Measurements from ENCODE around the gene KCNT2.
A peak's percentile ranks its signal among the peaks of the same experiment; 100 is the strongest.
"Not testable (repeated sequence)": the region's sequence is repeated elsewhere in the genome, so short reads cannot be mapped to it uniquely, and the experiment has no call there.

KCNT2 gene

DNA sequence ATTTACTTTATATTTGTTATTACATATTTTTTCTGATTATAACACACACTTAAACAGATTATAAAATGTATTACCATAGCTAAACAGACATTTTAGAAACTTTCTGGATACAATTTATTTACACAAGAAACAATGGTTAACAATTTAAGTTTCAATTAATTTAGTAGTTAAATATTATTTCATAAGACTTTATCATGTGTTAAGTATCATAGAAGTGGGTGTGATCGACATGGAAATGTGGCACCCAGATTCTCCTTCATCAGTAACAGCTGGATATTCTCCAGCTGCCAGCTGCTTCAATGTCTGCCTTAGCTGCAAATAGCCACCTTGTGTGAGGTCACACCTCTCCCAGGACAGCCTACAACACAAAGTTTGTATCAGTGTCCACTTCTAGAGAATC lies 97.8 kb downstream of the KCNT2 start:
- no peak for DNase-seq

DNA sequence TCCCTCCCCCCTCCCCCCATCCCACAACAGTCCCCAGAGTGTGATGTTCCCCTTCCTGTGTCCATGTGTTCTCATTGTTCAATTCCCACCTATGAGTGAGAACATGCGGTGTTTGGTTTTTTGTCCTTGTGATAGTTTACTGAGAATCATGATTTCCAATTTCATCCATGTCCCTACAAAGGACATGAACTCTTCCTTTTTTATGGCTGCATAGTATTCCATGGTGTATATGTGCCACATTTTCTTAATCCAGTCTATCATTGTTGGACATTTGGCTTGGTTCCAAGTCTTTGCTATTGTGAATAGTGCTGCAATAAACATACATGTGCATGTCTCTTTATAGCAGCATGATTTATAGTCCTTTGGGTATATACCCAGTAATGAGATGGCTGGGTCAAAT lies 104.0 kb downstream of the KCNT2 start:
- not testable (repeated sequence) for DNase-seq

DNA sequence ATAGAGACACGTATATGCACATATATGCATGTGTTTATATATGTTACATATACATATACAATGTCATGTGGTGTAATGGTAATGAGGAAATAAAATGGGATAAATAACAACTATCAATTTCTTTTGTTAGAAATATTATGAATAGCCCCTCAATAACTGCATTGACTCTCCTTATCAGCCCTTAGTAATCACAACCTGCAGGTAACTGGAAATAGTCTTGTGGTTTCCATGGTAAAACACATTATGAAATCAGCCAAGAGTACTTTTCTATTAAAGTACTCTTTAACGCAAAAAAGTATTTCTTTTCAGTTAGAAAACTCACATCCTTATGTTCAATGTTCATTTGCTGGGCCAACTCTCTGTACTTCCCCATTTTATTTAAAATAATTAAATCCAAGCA lies 105.8 kb downstream of the KCNT2 start:
- DNase-seq, result no peak

DNA sequence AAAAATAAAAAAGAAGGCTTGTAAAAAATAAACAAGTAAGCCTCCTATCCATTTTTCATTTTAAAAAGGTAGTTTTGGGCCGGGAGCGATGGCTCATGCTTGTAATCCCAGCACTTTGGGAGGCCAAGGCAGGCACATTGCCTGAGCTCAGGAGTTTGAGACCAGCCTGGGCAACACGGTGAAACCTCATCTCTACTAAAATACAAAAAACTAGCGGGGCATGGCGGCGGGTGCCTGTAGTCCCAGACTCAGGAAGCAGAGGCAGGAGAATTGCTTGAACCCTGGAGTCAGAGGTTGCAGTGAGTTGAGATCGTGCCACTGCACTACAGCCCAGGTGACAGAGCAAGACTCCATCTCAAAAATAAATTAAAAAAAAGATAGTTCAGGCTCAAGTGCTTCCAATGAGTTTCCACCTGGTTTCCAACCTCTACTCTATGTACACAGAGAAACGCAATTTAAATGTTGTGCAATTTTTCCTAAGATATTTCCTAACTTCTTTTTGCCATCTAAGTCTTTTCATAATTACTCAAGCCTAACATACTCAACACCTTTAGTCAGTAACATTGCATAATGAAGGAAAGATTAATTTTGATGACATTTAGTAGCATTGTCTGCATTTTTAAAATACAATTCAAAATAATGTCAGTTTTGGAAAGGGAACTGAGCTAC lies 106.3 kb downstream of the KCNT2 start:
- DNase-seq, result no peak

DNA sequence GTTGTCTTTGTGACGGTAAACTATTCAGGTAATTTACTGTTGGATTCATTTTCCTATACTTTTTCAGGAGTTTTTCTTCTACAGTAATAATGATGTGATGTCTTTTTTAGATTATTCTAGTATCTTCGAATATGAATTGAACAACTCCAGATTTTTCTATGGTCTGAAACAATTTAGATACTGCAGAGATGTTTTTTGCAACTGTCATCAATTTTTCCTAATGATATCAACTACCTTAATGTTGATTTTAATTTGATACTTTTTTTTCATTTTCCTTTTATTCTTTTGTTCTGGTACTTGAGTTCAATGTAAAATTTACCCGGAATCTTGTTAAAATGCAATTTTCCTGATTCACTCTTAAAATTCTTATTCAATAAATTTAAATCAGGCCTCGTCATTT lies 110.4 kb downstream of the KCNT2 start:
- DNase-seq, result no peak

DNA sequence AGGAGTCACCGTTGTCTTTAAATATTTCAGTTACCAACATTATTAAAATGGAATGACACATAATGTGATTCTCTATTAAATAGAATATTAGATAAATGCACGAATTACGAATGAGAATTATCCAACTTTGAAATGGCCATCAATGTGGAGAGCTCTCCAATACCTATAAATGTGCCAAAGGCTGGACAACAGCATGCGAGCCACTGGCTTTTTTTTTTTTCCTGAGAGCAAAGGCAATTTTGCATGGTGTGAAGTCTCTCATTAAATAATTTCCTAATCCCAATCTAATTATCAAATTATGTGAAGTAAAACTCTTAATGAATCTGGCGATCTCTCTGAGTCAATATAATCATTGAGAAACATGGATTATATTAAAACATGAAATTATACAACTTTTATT lies 113.5 kb downstream of the KCNT2 start:
- no peak for DNase-seq

DNA sequence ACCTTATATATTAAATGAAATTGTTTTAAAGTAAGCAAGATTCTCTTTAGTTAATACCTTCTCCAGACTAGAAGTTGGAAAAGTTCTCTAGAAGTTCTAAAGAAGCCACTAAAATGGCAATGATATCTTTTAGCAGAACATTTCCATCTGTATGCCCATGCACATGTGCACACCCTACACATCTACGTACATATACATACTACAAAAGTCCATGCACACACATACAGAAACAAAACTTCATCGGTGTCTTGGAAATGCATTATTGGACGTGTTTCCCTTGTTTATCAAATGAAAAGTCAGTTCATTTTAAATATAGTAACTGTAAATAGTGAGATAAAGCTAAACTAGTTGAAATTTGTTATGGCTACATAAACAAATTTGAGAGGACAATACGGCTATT lies 114.4 kb downstream of the KCNT2 start:
- DNase-seq, result no peak

DNA sequence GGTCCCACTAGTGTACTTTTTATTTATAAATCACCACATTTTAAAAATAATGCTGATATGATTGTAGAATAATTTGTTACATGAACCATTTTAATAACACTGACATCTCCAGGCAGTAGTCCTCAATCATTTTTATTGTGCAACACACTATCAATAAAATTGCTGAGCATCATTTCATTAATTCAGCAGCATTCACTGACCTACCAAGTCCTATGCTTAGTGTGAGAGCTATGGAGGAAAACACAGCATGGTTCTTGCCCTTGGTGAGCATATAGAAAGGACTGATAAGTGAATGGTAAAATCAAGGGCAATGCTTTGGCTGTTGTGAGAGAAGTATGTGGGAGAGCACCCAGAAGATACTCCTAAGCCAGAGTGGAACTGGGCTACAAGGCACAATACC lies 119.7 kb downstream of the KCNT2 start:
- DNase-seq, result no peak

DNA sequence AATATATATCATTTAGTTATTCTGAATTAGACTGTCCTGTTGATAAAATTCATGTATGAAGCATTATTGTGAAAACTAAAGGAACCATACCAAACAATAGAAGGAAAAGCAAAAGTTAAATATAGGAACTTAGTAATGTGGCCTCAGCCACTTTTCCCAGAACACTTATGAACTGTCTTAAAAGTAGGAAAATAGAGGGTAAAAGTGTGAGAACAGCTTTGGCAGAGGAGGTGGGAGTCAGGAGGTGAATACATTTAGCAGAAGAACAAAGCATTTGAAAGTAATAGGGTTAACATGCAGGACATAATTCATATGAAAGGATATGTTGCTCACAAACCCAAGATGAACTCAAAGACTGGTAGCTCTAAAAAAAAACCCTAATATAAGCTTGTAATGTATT lies 121.9 kb downstream of the KCNT2 start:
- DNase-seq, result no peak

DNA sequence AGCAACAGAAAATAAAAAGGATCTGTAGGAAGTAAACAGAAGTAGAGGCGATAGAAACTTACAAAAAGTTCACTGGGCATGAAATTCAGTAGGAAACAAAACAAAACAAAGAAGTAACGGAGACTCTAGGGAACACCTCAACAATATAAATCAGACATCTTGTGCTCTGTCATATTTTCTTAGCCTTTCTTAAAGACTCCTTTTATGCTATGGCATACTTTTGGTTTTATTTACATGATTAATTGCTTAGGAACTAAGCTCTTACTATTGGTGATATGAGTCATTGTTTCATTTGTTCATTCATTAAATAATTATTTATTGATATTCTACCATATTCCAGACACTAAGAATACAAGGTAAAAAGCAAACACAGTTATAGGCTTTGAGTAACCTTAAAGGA lies 126.6 kb downstream of the KCNT2 start:
- DNase-seq, result no peak

DNA sequence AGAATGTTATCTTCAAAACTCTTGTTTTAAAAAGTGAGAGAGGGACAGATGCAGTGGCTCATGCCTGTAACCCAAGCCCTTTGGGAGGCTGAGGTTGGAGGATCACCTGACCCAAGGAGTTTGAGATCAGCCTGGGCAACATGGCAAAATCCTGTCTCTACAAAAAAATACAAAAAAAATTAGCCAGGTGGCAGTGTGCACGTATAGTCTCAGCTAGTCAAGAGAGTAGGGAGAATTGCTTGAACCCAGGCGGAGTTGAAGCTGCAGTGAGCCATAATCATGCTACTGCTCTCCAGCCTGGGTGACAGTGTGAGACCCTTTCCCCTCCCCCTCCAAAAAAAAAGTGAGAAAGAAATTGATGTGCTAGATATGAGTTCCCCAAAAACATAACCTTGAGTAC lies 131.0 kb downstream of the KCNT2 start:
- DNase-seq, result no peak

DNA sequence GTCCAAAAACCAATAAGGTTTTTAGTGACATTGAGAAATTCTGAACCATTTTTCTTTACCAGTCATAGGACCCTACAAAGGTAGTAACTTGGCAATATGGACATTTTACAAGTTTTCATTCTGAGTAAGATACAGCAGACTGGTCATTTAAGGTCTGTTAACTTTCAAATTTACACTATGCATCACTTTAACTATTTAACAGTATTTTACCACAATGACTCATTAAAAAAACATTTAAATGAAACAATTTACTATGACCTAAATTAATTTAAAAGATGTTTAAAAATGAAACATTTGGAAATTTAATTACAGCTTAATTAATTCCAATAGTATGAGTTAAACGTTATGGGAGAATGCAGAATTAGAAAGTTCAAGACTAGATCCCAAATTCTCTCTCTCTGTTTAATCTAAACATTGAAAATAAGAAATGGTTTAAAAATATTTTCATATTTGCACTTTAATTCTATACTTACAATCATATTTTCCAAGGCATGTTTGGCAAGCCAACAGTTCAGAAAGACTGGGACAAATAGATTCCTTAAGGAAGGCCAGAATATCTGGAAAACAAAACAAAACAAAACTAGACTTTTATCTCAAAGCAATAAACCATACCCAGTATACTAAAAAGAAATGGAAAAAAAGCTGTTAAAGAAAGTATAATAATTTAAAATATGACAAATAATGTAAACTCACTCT lies 140.9 kb downstream of the KCNT2 start:
- no peak for DNase-seq

DNA sequence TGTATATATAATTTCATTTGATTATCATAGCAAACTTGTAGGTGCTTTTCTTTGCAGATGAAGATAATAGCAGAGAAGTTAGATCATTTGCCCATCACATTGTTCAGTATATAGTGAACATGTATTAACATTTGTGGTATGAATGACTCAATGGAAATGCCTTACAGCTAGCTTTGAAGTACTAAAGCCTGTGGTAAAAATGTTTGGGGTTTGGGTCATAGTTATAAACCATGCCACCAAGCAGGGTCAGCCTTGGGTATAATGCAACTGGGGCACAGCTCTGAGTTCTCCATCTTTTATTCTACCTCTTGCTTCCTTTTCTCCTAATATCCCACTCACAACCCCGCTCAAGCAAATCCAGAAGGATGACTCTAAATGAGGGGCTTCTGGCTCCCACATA lies 141.6 kb downstream of the KCNT2 start:
- DNase-seq, result no peak

DNA sequence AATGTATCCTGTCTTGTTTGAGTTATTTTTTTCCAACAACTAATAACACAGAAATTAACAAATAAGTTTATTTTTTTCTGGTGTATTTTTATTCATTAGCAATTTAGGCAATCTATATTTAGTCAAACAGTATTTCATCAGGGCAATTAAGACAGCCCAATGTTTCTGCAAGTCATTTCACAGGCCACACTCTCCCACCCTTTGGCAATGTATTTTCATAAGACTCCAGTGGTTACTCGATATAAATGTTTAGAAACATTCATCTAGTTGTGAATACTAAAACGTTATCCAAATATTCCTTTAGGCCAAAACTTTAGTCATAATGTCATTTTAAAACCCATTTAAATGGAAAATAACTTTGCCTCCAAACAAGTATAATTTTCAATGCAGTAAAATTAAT lies 142.1 kb downstream of the KCNT2 start:
- DNase-seq, result no peak

DNA sequence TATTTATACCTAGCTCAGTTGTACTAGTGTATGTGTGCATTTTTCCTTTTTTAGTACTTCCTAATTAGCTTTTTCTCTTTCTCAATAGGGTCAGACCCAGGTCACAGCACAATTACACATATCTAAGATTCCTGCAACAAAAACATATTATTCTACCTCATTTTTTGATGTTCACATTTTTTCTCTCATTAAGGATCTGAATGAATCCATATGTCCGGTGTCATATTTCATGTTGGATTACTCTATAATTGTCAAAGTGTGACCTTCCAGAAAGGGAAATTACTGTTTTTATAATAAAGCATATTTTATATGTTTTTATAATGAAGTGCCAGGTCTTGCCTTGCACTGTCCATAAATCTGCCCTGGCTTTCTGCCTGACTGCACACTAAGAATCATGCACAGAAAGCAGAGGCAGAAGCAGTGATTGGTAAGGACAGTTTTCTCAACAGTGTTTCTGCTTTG lies 143.7 kb downstream of the KCNT2 start:
- no peak for DNase-seq

DNA sequence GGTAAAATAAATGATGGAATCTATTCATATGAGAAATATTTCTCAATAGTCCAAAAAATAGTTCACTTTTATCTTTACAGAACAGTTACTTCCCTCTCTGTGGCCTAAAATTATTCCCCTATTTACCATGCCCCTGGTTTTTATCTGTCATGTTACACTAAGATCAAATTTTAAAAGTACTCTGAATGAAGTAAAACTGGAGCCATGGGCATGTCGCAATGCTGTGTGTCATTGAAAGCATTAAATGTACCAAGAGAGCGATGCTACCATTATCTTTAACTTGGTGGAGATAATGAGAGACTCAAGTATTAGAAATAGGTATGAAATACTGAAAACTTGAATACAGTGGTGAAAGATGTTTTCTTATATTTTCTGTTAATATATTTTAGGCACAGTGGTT lies 146.2 kb downstream of the KCNT2 start:
- no peak for DNase-seq

DNA sequence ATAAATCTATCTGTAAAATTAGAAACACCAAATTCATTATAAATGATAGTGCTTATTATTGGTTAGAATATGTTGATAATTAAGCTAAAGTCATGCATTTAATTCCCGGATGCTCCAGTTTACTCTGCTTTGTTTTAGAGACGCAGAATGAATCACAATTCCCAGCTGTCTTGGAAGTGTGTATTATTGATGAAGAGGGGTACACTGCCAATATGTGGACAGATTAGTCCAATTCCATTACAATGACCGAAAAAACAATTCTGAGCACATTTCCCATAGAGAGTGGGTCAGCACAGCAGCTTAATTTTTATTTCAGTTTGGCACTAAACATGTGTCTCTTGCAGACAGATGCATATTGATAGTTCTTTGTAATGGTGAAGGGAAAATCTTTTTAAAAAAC lies 146.7 kb downstream of the KCNT2 start:
- DNase-seq, result no peak

DNA sequence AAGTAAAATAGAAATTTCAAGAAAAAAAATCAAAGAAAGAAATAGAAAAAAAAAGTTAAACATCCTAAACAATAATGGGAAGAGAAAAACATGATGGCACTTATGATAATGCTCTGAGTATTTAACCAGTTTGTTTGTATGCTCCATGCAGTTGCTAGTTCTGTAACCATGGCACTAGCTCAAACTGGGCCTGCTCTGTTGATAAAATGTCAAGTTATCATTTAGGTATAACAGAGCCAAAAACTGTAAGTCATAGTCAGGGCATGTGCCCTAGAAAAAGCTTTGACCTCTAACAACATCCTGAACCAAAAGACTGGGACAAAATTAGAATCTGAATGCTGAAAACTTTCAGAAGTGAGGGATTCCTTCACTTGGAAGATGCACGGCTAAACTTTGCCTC lies 148.9 kb downstream of the KCNT2 start:
- no peak for DNase-seq

DNA sequence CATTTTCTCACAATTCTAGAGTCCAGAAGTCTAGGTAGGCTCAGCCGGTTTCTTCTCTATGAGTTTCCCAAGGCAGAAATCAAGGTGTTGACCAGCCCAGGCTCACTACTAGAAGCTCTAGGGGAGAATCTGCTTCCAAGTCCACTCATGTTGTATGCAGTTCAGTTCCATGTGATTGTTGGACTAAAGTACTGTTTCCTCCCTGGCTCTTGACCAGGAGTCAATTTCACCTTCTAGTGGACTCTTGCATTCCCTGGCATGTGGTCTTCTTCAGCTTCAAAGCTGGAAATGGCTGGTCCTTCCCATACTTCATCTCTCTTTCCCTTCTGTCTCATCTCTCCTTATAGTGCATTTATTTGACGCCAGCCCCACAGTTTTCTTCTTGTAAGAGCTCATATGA lies 153.4 kb downstream of the KCNT2 start:
- DNase-seq, result no peak

DNA sequence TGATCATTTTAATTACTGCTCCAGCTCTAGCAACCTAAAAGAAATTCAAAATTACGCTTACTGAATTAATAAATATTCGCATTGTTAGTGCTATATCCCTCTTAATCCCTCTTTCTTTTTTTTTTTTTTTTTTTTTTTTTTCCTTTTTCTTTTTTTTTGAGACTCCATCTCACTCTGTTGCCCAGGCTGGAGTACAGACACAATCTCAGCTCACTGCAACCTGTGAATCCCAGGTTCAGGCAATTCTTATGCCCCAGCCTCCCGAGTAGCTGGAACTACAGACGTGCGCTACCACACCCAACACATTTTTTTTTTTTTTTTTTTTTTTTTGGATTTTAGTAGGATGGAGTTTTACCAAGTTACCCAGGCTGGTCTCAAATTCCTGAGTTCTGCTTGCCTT lies 157.1 kb downstream of the KCNT2 start:
- no peak for DNase-seq

DNA sequence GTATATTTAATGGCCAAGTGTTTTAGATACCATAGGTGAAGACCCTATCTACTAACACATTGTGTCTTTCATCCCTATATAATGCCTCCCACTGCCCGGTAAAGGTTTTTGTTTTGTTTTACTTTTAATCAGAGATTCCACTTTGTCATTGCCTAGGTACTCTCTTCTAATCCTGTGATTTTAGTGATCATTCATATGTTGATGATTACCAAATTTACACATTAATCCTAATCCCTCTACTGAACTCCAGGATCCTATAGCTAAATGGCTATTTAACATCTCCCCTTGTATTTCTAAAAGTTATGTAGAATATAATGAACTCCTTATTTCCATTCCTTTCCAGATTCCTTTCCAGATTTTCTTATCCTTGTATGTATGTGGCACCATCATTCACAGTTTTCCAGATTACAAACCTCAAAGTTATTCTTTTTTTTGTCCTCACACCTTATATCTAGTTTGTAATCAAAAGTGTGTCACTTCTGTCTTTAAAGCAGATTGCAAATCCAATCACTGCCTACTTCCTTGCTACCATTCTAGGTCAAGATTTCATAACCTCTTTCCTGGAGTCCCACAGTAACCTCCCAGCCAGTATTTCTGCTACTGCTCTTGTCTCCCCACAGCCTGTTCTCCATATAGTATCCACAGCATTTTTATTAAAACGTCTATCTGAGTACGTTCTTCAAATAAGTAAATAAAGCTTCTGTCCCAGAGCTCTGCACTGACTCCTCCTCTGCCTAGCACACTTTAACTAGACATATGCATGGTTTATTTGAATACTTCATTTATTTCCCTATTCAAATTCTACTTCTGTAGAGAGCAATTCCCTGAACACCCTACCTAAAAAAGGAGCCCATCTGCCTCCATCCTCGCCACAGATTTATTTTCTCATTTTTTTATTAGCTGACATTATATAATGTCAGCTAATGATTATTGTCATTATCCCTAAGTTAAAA lies 157.8 kb downstream of the KCNT2 start:
- DNase-seq, result peak; percentile 47

DNA sequence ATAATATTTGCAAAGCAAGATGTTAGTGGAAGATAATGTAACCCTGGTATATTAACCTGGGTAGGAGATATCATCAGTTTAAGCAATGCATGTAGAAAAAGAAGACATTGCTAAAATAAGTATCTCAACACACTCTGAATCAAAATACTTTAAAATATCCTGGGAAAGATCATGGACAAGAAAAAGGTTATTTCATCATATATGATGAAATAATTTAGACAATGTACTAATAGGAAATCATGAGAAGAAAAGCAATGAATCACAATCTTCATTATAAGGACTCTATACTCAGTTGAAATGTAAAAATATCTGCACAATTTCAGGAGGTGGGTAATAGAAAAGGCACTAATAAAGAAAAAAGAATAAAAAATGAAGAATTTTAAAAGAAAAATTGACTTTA lies 158.8 kb downstream of the KCNT2 start:
- no peak for DNase-seq

DNA sequence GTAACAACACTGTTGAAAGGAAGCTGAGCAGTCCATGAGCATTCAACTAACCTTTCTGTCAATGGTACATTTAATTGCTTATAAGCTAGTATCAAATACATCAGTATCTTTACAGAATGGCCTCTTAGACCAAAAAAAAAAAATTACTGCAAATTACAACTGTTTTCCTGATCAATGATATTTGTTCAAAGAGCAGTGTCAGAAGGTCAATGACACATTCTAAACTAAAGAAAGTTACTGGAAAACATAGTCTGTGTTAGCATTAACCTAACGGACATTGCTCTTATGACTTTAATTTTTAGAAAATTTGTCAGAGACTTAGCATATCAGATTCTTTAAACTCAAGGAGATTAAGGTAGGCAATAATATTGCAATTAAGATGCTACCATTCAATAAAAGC lies 162.5 kb downstream of the KCNT2 start:
- no peak for DNase-seq

DNA sequence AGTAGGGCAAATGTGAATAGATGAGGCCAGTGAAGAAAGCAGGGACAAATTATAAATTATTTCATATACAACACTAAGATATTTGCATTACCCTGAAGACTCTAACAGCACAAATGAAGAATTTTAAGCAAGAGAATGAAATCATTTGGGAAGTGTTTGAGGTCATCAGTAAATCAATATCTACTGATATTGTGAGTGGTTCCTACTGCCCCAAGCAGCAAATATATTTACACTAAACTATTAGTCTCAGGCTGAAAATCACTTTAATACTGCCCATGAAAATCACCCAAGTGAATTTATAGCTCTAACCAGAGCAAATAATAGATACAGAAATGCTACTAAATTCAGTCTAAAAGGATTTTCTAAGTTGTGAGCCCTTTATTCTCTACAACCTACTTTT lies 163.6 kb downstream of the KCNT2 start:
- no peak for DNase-seq
